HG03039 (cell line): ENCODE measurements around the gene CACNA1A.
"Not testable (repeated sequence)": the region's sequence is repeated elsewhere in the genome, so short reads cannot be mapped to it uniquely, and the experiment has no call there.

Experiments
- ATAC-seq: cut with Tn5 transposase; IDR thresholded peaks from one replicate; pipeline ENCODE4 v1.9.1; 2021; ENCODE audit warnings: mild to moderate bottlenecking, moderate library complexity; ENCODE audit not compliant: unreplicated experiment

CACNA1A gene

DNA sequence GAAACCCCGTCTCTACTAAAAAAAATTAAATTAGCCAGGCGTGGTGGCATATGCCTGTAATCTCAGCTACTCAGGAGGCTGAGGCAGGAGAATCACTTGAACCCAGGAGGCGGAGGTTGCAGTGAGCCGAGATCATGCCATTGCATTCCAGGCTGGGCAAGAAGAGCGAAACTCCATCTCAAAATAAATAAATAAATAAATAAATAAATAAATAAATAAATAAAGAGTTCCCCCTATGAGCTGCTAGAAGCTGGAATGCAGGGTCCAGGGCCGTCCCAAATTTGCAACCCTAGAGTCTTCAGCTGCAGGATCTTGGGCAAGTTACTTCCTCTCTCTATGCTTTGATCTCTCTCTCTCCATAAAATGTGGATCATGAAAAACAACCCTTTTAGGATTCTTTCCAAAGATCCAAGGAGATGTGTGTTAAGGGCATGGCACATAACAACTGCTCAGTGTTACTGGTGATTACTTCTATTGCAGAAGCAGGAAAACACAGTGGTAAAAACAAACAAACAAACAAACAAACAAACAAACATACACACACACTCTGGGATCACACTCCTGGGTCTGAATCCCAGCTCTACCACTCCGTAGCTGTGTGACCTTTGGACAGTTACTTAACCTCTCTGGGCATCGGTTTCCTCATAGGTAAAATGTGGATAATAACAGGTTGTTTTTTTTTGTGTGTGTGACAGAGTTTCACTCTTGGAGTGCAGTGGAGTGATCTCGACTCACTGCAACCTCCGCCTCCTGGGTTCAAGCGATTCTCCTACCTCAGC is 78.8 kb downstream of the CACNA1A start:
- ATAC-seq, result no peak

DNA sequence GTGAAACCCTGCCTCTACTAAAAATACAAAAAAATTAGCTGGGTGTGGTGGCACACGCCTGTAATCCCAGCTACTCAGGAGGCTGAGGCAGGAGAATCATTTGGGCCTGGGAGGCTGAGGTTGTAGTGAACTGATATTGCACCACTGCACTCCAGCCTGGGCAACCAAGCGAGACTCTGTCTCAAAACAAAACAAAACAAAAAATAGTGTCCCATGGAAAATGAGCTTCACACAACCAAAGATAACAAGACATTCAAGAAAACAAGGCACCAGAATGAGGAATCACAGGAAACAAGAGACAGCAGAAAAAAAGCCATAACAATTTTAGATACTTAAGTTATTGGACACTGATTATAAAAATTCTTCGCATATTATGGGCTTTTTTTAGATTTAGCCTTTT is 80.4 kb downstream of the CACNA1A start:
- ATAC-seq, result not testable (repeated sequence)

DNA sequence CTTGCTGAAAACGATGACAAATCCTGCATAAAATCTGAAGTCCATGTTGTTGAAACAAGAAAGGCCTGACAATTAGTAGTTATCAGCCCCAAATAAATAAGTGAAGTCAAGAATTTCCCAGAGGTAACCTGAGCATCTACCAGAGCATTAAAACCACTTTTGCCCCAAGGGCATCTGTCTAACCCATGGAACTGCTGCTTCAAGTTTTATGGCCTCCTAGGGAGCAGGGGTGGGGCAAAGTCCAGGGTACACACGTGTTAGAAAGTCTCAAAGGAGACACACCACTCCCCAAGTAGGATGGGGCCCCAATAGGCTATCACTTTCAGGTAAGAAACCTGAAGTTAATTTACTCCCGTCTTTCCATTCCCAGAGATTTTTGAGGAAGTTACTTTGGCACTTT is 81.1 kb downstream of the CACNA1A start:
- ATAC-seq, result no peak

DNA sequence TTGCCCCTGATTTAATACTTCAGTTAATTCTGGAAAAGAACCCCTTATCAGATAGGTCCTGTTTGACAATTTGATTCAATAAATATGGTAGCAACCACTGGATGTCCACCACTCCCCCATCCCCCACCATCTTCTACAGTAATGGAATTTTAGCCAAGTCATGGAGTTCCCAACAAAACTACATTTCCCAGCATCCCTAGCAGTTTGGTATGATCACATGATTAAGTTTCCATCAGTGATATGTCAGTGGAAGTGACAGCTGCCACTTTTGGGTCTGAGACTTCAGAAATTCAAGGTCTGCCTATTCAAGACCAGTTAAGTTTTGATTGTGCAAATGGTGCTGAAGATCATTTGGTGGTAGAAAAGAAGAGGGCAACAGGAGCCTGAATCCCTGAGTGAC is 85.5 kb downstream of the CACNA1A start:
- ATAC-seq, result no peak

DNA sequence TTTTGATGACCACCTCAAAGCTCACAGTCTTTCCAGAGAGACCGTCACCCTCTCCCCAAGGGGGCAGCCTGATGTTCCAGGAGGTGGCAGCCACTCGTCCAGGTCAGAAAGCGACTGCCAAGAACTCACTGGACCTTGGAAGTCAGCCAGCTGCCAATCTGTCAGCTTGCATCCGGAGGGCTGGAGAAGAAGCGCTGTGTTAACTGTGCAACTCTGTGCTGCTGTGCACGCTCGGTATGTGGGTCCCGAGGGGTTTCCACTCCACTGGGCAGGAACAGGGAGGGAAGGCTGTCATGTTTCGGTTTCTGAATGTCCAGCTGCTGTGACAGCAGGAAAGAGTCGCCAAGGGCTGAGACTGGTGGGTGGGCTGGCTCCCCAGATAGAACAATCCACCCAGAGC is 89.2 kb downstream of the CACNA1A start:
- no peak for ATAC-seq

DNA sequence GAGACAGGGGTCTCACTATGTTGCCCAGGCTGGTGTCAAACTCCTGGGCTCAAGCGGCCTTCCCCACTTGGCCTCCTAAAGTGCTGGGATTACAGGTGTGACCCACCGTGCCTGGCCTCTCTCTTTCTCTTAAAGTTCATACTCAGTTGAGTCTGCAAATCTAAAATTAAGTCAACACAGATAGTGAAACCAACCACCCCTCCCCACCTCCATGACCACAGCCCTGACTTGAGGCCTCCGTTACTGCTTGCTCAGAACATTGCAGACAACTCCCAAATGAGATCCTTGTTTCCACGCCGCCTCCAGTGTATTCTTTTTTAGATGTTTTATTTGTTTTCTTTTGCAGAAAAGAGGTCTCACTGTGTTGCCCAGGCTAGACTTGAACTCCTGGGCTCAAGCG is 94.4 kb downstream of the CACNA1A start:
- no peak for ATAC-seq

DNA sequence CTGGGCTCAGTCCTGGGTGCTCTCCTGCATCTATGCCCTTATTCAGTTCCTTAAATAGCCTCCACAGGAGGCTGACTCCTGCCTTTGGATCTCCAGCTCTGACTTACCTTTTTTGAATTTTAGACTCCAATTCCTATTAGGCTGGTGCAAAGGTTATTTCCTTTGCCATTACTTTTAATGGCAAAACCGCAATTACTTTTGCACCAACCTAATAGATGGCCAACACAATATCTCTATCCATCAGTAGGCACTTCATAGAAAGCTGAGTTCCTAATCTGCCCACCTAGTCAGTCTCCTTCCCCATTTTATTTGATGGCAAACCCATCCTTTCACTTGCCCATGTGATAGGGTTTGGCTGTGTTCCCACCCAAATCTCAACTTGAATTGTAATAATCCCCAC is 95.3 kb downstream of the CACNA1A start:
- no peak for ATAC-seq

DNA sequence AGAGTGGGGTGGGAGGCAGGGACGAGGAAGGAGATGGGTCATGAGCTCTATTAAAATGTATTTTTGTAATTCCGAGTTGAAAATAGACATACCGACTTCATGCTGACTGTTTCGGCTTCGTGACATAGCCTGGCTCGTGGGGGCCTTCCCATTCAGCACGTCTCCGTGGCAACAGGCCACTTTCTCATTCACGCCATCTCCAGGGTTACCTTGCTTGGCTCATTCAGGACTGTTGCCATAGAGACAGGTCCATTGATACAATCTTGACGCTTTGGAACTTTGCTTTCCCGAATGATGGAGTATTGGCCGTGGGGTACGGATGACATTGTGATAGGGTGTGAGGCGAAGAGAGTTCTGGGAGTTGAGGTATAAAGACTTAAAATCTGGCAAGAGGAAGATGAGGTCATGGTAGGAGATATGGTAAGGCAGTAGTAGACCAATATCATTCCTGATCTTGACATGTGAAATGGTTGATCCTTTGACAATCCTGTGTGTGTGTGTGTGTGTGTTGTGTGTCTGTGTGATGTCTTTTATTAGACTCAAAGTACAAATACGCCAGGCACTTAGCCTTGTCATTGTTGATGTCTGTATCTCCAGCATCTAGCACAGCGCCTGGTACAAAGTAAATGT is 97.3 kb downstream of the CACNA1A start:
- ATAC-seq, result no peak

DNA sequence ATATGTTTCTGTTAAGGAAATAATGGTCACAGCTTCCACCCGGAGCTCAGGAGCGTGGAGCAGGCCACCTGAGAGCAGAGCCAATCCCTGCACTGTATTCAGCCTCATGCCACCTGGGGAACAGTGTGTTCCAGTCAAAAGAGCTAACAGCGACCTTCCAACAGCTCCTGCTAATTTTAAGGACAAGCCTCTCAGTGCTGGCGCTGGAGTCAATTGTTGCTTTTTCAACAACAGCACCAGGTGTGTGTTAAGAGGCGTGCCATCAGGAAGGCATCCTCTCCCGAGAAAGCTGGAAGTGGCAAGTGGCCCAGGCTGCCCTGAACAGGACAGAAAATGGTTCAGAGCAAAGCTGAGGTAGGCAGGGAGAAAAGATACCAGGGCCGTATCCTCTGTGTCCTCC is 102.0 kb downstream of the CACNA1A start:
- no peak for ATAC-seq

DNA sequence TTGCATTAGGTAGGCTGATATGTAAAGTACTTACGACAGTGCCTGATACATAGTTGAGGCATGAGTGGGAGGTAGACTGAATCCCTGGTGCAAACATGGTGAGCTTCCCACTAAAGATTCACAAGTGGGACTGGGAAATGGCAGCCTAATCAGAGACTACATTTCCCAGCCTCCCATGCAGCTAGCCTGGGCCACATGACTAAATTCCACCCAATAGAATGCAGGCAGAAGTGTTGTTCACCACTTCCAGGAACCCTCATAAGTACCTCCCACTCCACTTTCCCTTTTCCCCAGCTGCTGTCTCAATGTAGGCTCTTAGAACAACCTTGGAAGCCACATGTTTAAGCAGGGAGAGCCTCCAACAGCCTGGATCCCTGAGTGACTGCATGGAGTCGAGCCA is 104.9 kb downstream of the CACNA1A start:
- ATAC-seq, result no peak

DNA sequence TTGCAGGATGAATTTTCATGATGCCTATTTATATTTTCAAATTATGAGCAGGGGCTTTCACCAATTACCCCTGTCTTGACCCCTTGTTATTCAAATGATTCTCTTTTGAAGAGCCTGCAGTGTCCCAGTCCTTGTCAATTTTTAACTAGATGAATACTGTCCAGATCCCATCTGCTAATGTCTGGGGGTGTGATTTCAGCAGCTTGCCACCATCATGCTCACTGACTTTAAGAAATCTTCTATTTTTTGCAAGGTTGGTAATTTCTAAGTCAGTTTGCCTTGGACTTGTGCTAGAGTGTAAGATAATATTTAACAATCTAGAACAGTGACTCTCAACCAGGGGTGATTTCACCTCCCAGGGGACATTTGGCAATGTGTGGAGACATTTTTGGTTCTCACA is 106.0 kb downstream of the CACNA1A start:
- ATAC-seq, result no peak

DNA sequence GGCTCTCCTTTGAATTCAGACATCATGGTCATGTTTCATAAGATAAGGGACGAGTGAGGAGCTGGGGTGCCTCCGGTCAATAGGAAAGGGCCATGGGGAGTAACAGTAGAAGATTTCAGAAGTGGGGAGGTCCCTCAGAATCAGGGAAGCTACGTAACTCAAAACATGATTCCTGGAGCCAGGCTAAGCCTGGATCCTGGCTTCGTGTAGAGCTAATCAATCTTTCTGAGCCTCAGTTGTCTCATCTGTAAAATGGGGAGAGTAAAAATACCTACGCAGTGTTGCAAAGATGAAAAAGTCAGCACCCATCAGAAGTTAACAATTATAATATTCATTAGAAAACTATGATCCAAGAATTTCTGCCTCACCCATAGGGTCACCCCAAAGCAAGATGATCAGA is 106.5 kb downstream of the CACNA1A start:
- ATAC-seq, result no peak

DNA sequence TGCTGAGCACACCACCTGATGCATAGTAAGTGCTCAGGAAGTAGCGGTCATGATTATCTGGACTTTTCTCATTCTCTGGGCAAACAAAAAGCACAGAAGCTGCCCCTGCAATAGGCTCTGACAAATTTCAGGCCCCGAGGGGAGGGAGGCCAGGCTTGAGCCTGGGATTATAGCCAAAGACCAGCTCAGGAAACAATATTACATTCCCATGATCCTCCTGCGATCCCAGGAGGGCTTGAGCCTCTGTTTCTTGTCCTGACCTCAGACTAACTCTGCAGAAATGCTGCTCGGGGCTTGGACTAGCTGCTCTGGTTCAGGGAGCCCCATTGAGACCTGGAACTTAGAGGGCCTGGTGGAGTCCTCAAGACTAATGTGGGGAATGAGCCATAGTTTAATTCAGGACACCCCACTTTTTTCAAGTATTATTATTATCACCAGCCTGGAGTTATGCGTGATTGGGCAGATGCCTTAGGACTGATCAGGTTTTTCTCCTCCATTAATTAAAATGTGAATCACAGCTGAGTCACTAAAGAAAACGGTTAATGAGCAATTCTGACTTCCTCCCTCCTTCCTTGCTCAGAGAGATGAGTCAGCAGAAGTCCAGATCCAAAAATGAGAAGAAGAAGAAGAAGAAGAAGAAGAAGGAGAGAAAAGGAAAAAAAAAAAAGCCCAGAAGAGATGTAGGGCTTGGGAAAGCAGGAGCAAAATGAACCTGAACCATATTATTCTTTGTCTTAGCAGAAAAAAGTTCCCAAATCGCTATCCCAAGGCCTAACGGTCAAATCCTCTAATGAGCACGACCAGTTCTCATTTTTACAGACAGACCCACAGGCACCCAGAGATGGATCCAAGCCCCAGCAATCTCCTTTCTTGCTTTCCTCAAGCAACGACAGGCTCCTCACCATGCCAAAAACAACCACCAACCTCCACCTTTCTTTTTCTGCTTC is 107.2 kb downstream of the CACNA1A start:
- no peak for ATAC-seq

DNA sequence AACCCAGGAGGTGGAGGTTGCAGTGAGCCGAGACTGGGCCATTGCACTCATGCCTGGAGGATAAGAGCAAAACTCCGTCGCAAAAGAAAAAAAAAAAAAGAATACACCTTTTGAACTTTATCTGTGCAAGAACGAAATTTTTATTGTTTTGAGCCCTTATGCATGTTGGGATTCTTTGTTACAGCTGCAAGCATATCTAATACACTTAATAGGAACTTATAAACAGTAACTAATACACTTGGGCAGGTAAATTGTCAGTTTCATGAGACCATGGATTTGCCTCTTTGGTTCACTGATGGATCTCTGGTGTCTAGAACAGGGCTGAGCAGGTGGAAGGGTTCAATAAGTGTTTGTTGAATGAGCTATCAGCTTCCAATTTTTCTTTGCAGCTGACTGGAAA is 108.1 kb downstream of the CACNA1A start:
- ATAC-seq, result no peak

DNA sequence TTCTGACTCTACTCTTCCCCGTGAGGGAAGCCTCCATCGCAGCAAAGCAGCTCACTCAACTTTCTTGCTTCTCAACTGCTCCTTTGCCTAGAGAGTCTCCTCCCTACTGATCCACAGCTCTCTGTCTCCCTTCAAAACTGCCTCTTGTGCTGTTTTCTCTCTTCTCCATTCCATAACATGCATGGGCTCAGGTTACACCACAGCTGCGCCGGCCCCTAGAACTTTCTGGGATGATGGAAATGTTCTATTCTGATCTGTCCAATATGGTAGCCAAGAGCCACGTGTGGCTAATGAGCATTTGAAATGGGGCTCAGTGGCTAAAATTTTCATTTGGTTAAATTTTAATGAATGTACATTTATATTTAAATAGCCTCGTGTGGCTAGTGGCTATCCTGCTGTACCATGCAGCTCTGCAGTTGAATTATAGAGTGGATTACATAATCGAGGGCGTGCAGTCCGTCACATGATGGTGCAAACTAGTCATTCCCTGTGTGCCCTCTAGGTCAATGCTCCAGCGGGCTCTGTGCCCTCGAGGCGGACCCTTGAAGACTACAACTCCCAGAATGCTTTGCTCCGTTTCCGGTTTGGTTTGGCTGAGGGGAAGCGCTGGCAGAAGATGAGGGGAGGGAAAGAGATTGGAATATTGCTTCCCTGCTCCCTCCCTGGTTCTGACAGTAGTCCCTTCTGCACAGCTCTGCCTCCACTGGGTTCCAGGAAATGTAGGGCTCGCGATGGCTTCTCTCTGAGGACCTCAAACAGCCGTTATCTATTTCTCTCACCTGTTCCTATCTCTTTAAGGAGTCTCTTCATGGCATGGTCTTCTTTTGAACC is 109.8 kb downstream of the CACNA1A start:
- no peak for ATAC-seq

DNA sequence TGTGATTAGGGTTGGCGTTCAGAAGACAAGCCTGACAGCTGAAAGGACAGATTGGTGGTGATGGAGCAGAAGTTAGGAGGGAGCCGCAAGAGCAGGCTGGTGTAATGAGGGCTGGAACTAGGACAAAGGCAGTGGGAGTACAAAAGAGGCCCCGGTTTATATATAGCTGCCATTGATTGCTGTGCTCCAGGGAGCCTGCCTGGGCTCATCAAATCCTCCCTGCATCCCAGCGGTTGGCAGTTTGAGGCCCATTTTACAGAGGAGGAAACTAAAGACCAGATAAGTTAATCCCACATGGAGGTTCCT is 123.7 kb downstream of the CACNA1A start:
- no peak for ATAC-seq

DNA sequence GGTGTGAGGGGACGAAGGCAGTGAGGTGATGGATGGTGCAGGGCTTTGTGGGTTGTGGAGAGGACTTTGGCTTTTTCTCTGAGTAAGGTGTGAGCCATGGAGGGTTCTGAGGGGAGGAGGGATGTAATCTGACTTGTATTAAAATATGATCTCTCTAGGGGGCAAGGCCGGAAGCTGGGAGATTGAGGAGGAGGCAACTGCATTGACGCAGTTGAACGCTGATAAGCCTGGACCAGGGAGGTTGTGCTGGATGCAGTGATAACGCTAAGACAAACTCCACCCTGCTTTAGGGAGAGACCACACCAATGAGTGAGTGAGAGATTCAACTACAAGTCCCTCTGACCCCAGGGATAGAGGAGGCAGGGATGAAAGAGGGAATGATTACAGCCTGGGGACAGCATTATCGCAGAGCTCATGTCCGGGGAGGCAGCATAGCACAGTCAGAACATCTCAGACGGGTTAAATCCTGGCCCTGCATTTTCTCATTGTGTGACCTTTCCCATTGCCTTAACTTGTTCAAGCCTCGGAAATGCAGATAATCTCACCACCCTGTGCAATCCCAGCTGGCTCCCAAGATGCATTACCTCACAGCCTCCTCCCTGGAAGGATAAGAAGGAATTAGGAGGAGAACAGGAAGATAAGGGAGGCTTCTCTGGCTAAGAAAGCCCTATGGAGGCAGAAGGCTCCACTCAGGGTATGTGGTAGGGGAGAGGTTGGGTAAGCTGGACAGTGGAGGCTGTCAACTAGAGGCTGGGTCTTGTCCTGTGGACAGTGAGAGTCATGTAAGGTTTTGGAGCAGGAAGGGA is 124.2 kb downstream of the CACNA1A start:
- no peak for ATAC-seq

DNA sequence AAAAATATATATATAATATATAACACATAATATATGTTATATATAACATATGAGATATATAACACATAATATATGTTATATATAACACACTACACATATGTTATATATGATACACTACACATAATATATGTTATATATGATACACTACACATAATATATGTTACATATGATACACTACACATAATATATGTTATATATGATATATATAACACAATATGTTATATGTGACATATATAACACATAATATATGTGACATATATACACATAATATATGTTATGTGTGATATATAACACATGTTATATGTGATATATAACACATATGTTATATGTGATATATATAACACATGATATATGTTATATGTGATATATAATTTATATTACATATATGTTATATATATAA is 129.7 kb downstream of the CACNA1A start:
- ATAC-seq, result no peak

DNA sequence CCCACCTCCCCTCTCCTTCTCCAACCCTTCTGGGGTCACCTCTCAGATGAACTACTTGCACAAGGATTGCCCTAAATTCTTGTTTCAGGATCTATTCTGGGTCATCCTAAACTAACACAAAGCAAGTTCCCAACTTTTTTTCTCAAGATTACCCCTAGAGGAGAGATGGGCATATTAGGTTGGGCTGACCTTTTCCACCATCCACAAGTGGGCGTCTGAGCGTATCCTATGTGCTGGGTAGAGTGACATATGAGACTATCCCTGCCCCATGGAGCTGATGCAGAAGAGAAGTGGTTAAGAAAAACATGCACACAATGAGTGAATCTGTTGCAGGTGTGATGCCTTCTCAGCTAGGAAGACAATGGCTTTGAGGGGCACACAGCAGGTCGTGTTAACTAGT is 132.7 kb downstream of the CACNA1A start:
- ATAC-seq, result no peak

DNA sequence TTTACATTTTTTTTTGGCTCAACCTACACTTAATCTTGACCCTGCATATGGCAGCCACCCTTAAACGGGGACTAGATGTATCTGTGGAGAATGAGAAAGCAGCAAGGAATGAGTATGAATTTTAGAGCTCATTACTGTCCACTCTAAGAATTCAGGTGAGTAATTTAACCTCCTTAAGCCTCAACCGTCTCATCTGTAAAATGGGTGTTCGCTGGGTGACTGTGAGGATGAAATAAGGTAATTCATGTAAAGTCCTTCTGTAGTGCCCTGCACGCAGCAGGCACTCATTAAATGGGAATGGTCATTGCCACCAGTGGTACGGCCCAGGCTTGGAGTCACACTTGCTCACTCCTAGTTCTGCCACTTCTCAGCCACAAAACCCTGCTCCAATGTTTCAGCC is 135.3 kb downstream of the CACNA1A start:
- no peak for ATAC-seq
